Effector memory CD8-positive, alpha-beta T cell (primary cell): Measurements from ENCODE around the gene CPNE1.
A peak's percentile ranks its signal among the peaks of the same experiment; 100 is the strongest.

Experiments
- ATAC-seq: fragments of 150-1000 bp; cut with Tn5 transposase; replicated peaks from 2 replicates; pipeline ENCODE4 v1.10.0; 2021; ENCODE audit warnings: mild to moderate bottlenecking, moderate library complexity
- DNase-seq, 3 experiments: peaks; one replicate each; pipeline ENCODE4 v3.0.0; 2021
- H3K27ac Mint-ChIP-seq, 2 donors: one replicate each; pipeline ENCODE4 v1.8.0; 2022; ENCODE audit warnings: mild to moderate bottlenecking in 2 of 2, mixed read lengths in 2 of 2, moderate library complexity in 2 of 2
- H3K27me3 Mint-ChIP-seq, 2 donors: one replicate each; pipeline ENCODE4 v1.8.0; 2022; ENCODE audit warnings: mixed read lengths in 2 of 2
- H3K36me3 Mint-ChIP-seq: one replicate; pipeline ENCODE4 v1.8.0; 2022; ENCODE audit warnings: mild to moderate bottlenecking, moderate library complexity, mixed read lengths; ENCODE audit not compliant: insufficient read depth
- H3K4me1 Mint-ChIP-seq, 2 donors: one replicate each; pipeline ENCODE4 v1.8.0; 2022; ENCODE audit warnings: low read depth in 2 of 2, mixed read lengths in 2 of 2
- H3K4me3 Mint-ChIP-seq, 2 donors: one replicate each; pipeline ENCODE4 v1.8.0; 2022; ENCODE audit warnings: mild to moderate bottlenecking in 2 of 2, mixed read lengths in 2 of 2, moderate library complexity in 2 of 2
- H3K9me3 Mint-ChIP-seq, 2 donors: one replicate each; pipeline ENCODE4 v1.8.0; 2022; ENCODE audit warnings: mixed read lengths in 2 of 2

The CPNE1 gene

GRCh38 chr20:35618263-35619131 lies 46.2 kb downstream of the CPNE1 start:
- Mint-ChIP-seq H3K4me1 (peaks cover 34 to 35% of the 10 kb centered on the region in 2 donors), H3K27ac (peak overlapping the region in 1 of 2 donors; percentile 83), H3K4me3 (peak overlapping the region; percentile 89 to 90), H3K9me3 (no peaks in the 10 kb centered on the region), H3K27me3 (no peaks in the 10 kb centered on the region), H3K36me3 (peaks cover 57% of the 10 kb centered on the region)
- ATAC-seq (no peak), DNase-seq (no peak)

- no peaks in the 10 kb centered on the region for H3K27me3 Mint-ChIP-seq
- H3K36me3 Mint-ChIP-seq = peaks cover 49% of the 10 kb centered on the region
- H3K4me1 Mint-ChIP-seq = peaks cover 34 to 35% of the 10 kb centered on the region in 2 donors
- peak overlapping the region; percentile 83 to 98 for H3K27ac Mint-ChIP-seq
- peak in 1 of 3 experiments; percentile 17 for DNase-seq
- peak overlapping the region; percentile 89 to 90 for H3K4me3 Mint-ChIP-seq
- no peak for ATAC-seq
- H3K9me3 Mint-ChIP-seq = no peaks in the 10 kb centered on the region
These were observed 47.1 kb downstream of the CPNE1 start for GRCh38 chr20:35617397-35618262.

- Mint-ChIP-seq H3K9me3 (no peaks in the 10 kb centered on the region), H3K4me3 (peak overlapping the region; percentile 89 to 90), H3K4me1 (peaks cover 34 to 35% of the 10 kb centered on the region in 2 donors), H3K27me3 (no peaks in the 10 kb centered on the region), H3K27ac (peak overlapping the region; percentile 98 to 99), H3K36me3 (peaks cover 45% of the 10 kb centered on the region)
- DNase-seq (peak; percentile 42 to 99 (median 47)), ATAC-seq (no peak)
These were observed 48.0 kb downstream of the CPNE1 start for GRCh38 chr20:35616465-35617396.

GRCh38 chr20:35615667-35616464 lies 48.8 kb downstream of the CPNE1 start, which contains the start of gene SPAG4:
SPAG4 (plus strand) TSS chr20:35615829; CDS start chr20:35616004, 175 bp downstream.
- peak; percentile 83 to 99 (median 99) for DNase-seq
- Mint-ChIP-seq H3K9me3 (no peaks in the 10 kb centered on the region), H3K27ac (peak within 1 kb of the TSS; percentile 98 to 99), H3K4me1 (peaks cover 34 to 35% of the 10 kb centered on the region in 2 donors), H3K36me3 (peaks cover 45% of the 10 kb centered on the region), H3K27me3 (no peaks in the 10 kb centered on the region), H3K4me3 (peak within 1 kb of the TSS; percentile 89 to 90)
- ATAC-seq = peak; percentile 77

- Mint-ChIP-seq H3K4me1 (peaks cover 7 to 8% of the 10 kb centered on the region in 2 donors), H3K9me3 (no peaks in the 10 kb centered on the region), H3K27ac (no peak overlapping the region), H3K36me3 (peaks cover 28% of the 10 kb centered on the region), H3K4me3 (no peak overlapping the region), H3K27me3 (no peaks in the 10 kb centered on the region)
- ATAC-seq (no peak), DNase-seq (no peak)
These were observed 53.2 kb downstream of the CPNE1 start for GRCh38 chr20:35611482-35611881.

GRCh38 chr20:35610833-35611427 lies 53.8 kb downstream of the CPNE1 start:
- peaks cover 22% of the 10 kb centered on the region for H3K36me3 Mint-ChIP-seq
- H3K4me1 Mint-ChIP-seq = peaks cover 5 to 6% of the 10 kb centered on the region in 2 donors
- no peak for DNase-seq

GRCh38 chr20:35607003-35607735 lies 57.5 kb downstream of the CPNE1 start:
- DNase-seq = no peak
- Mint-ChIP-seq H3K36me3 (peaks cover 3% of the 10 kb centered on the region), H3K4me1 (peaks cover 0 to 2% of the 10 kb centered on the region in 2 donors), H3K27ac (no peak overlapping the region), H3K9me3 (no peaks in the 10 kb centered on the region), H3K27me3 (no peaks in the 10 kb centered on the region), H3K4me3 (no peak overlapping the region)
- no peak for ATAC-seq

More at GRCh38 chr20:35610833-35611427, 53.8 kb downstream of the CPNE1 start:
- ATAC-seq = no peak
- no peaks in the 10 kb centered on the region for H3K27me3 Mint-ChIP-seq
- no peak overlapping the region for H3K27ac Mint-ChIP-seq
- H3K4me3 Mint-ChIP-seq = no peak overlapping the region
- no peaks in the 10 kb centered on the region for H3K9me3 Mint-ChIP-seq

- H3K36me3 Mint-ChIP-seq = peaks cover 3% of the 10 kb centered on the region
- DNase-seq (no peak), ATAC-seq (no peak)
- H3K9me3 Mint-ChIP-seq = no peaks in the 10 kb centered on the region
- peaks cover 4% of the 10 kb centered on the region in 2 donors for H3K4me1 Mint-ChIP-seq
- H3K4me3 Mint-ChIP-seq = no peak overlapping the region
- no peak overlapping the region for H3K27ac Mint-ChIP-seq
- peaks cover under 1 to 4% of the 10 kb centered on the region in 2 donors for H3K27me3 Mint-ChIP-seq
These were observed 58.6 kb downstream of the CPNE1 start for GRCh38 chr20:35606127-35606526.

GRCh38 chr20:35604449-35604747 lies 60.3 kb downstream of the CPNE1 start:
- ATAC-seq = no peak
- no peak overlapping the region for H3K27ac Mint-ChIP-seq
- H3K27me3 Mint-ChIP-seq = peaks cover 9 to 21% of the 10 kb centered on the region in 2 donors
- H3K4me1 Mint-ChIP-seq = peaks cover 8 to 11% of the 10 kb centered on the region in 2 donors
- no peak for DNase-seq
- peaks cover 3% of the 10 kb centered on the region for H3K36me3 Mint-ChIP-seq
- H3K9me3 Mint-ChIP-seq = no peaks in the 10 kb centered on the region
- H3K4me3 Mint-ChIP-seq = no peak overlapping the region

- Mint-ChIP-seq H3K4me1 (peaks cover 8 to 11% of the 10 kb centered on the region in 2 donors), H3K27ac (no peak overlapping the region), H3K9me3 (no peaks in the 10 kb centered on the region), H3K36me3 (peaks cover 3% of the 10 kb centered on the region), H3K27me3 (peaks cover 14 to 27% of the 10 kb centered on the region in 2 donors), H3K4me3 (no peak overlapping the region)
- ATAC-seq (no peak), DNase-seq (no peak)
These were observed 60.8 kb downstream of the CPNE1 start for GRCh38 chr20:35603695-35604448.
